Caco-2 (cell line): ENCODE measurements around the gene RIOK1. TPM values are rescaled to one million over a fixed set of nuclear protein-coding genes. Genes with fewer than 3 reads are reported as not detected.

Experiments
- BruUV-seq: library from RNA; stranded (reverse); fragments of 400-500 nt; replicated peaks from 2 replicates; lab custom pipeline; 2021; lab: Mats Ljungman, UMichigan
- CTCF ChIA-PET: fragments of 300-600 bp; sonication (Branson Sonifier 250); formaldehyde crosslinking; loops from one replicate; lab custom pipeline; 2022; ENCODE audit warnings: antibody characterized with exemption; lab: Charles Lee
- POLR2A ChIA-PET: fragments of 300-600 bp; sonication (Branson Sonifier 250); formaldehyde crosslinking; loops from one replicate; lab custom pipeline; 2022; ENCODE audit warnings: antibody characterized with exemption; lab: Charles Lee
- DNase-seq, 2 experiments: peaks; one replicate each; pipeline versions ENCODE4 v3.0.0 to v3.0.0-alpha.2; 2020 to 2022
- H3K27me3 ChIP-seq: replicated peaks from 2 replicates; pipeline ENCODE4 v1.6.0; 2011; ENCODE audit warnings: low read length; ENCODE audit not compliant: control insufficient read depth, insufficient read depth
- H3K36me3 ChIP-seq: 2 replicates; pipeline ENCODE4 v1.5.1; 2011; ENCODE audit warnings: low read length; ENCODE audit not compliant: control insufficient read depth, insufficient read depth
- H3K4me1 ChIP-seq: fragments of 250-450 bp; sonication (Bioruptor Pico); 2 replicates; pipeline ENCODE4 v1.5.1; 2020; ENCODE audit warnings: mild to moderate bottlenecking
- H3K4me3 ChIP-seq: 2 replicates; pipeline ENCODE4 v1.5.1; 2011; ENCODE audit warnings: low read depth, mild to moderate bottlenecking, control low read depth, low read length
- H3K9me3 ChIP-seq: fragments of 250-450 bp; sonication (Bioruptor Pico); 2 replicates; pipeline ENCODE4 v1.5.1; 2020; ENCODE audit warnings: mild to moderate bottlenecking, moderate library complexity
- H3K27ac Mint-ChIP-seq: one replicate; pipeline ENCODE4 v1.8.0; 2022; ENCODE audit warnings: mixed read lengths; ENCODE audit not compliant: unreplicated experiment
- H3K27me3 Mint-ChIP-seq: one replicate; pipeline ENCODE4 v1.8.0; 2022; ENCODE audit warnings: mixed read lengths; ENCODE audit not compliant: insufficient read depth, unreplicated experiment
- H3K36me3 Mint-ChIP-seq: one replicate; pipeline ENCODE4 v1.8.0; 2022; ENCODE audit warnings: mild to moderate bottlenecking, mixed read lengths; ENCODE audit not compliant: insufficient read depth, unreplicated experiment
- H3K4me1 Mint-ChIP-seq: one replicate; pipeline ENCODE4 v1.8.0; 2022; ENCODE audit warnings: low read depth, mixed read lengths; ENCODE audit not compliant: unreplicated experiment
- H3K4me3 Mint-ChIP-seq: one replicate; pipeline ENCODE4 v1.8.0; 2022; ENCODE audit warnings: mild to moderate bottlenecking, moderate library complexity, mixed read lengths; ENCODE audit not compliant: unreplicated experiment
- H3K9me3 Mint-ChIP-seq: one replicate; pipeline ENCODE4 v1.8.0; 2022; ENCODE audit warnings: mixed read lengths; ENCODE audit not compliant: unreplicated experiment
- CTCF ChIP-seq, 2 experiments: fragments of 200-600 bp in 1 of 2; IDR thresholded peaks; 1 replicate in 1 of 2; 2 replicates in 1 of 2; pipeline versions ENCODE4 v1.5.1 to v1.8.0; 2011 to 2022; ENCODE audit warnings: antibody characterized with exemption in 1 of 2, control low read depth in 1 of 2, inconsistent platforms in 1 of 2, low read depth in 1 of 2, low read length in 1 of 2, mild to moderate bottlenecking in 1 of 2, moderate library complexity in 1 of 2; ENCODE audit not compliant: insufficient read depth in 1 of 2, severe bottlenecking in 1 of 2, unreplicated experiment in 1 of 2
- intact Hi-C: fragments of 100-400 bp; cut with micrococcal nuclease; formaldehyde crosslinking; loops from one replicate; pipeline ENCODE4 v1.10.0; 2022; ENCODE audit not compliant: unreplicated experiment
- total RNA-seq: library from RNA; stranded (reverse); gene quantifications from 2 replicates; pipeline ENCODE4 v1.2.3, GENCODE V29; 2022

RIOK1 gene
- total RNA-seq, 1 experiment from 2014 or later = 36.1 TPM

GRCh38 chr6:7421066-7421465 is 31.5 kb downstream of the RIOK1 start:
- Mint-ChIP-seq H3K4me1 (peaks cover 25% of the 10 kb centered on the region), H3K36me3 (peaks cover 17% of the 10 kb centered on the region), H3K27me3 (no peaks in the 10 kb centered on the region), H3K27ac (no peak overlapping the region), H3K4me3 (no peak overlapping the region), H3K9me3 (no peaks in the 10 kb centered on the region)
- Histone ChIP-seq H3K4me1 (peaks cover 38% of the 10 kb centered on the region), H3K4me3 (no peak overlapping the region), H3K27me3 (no peaks in the 10 kb centered on the region), H3K9me3 (no peaks in the 10 kb centered on the region), H3K36me3 (no peaks in the 10 kb centered on the region)
- BruUV-seq = no TSS peak
- no peak for DNase-seq
- ChIA-PET POLR2A (no interaction called here), CTCF (no interaction called here)
- intact Hi-C loops = no loop called here
- no peak for TF ChIP-seq CTCF (IDR thresholded peaks at IDR 0.05; ENCODE audit: insufficient read depth in 1 of 2, low read depth in 1 of 2, low read length in 1 of 2, severe bottlenecking in 1 of 2, unreplicated experiment in 1 of 2)

GRCh38 chr6:7424058-7424457 is 34.5 kb downstream of the RIOK1 start:
- Mint-ChIP-seq H3K4me3 (no peak overlapping the region), H3K4me1 (peaks cover 10% of the 10 kb centered on the region), H3K9me3 (no peaks in the 10 kb centered on the region), H3K36me3 (peaks cover 9% of the 10 kb centered on the region), H3K27ac (no peak overlapping the region), H3K27me3 (no peaks in the 10 kb centered on the region)
- H3K9me3 ChIP-seq = no peaks in the 10 kb centered on the region
- POLR2A ChIA-PET = interaction anchor here (0.7 kb wide), 1 partner anchor 679 kb away, joined by 3 read pairs; no protein-coding TSS in a partner anchor
- TF ChIP-seq CTCF (IDR thresholded peaks at IDR 0.05; ENCODE audit: insufficient read depth in 1 of 2, low read depth in 1 of 2, low read length in 1 of 2, severe bottlenecking in 1 of 2, unreplicated experiment in 1 of 2) = no peak
- no TSS peak for BruUV-seq
- peaks cover 19% of the 10 kb centered on the region for H3K4me1 ChIP-seq
- H3K27me3 ChIP-seq = no peaks in the 10 kb centered on the region
- H3K4me3 ChIP-seq = no peak overlapping the region
- intact Hi-C loops = no loop called here
- no peaks in the 10 kb centered on the region for H3K36me3 ChIP-seq
- CTCF ChIA-PET = no interaction called here
- no peak for DNase-seq

- Mint-ChIP-seq H3K27me3 (no peaks in the 10 kb centered on the region), H3K27ac (no peak overlapping the region), H3K4me1 (peaks cover 5% of the 10 kb centered on the region), H3K9me3 (no peaks in the 10 kb centered on the region), H3K4me3 (no peak overlapping the region), H3K36me3 (peaks cover 9% of the 10 kb centered on the region)
- Histone ChIP-seq H3K36me3 (no peaks in the 10 kb centered on the region), H3K4me1 (peaks cover 8% of the 10 kb centered on the region), H3K9me3 (no peaks in the 10 kb centered on the region), H3K4me3 (no peak overlapping the region), H3K27me3 (no peaks in the 10 kb centered on the region)
- CTCF ChIA-PET = interaction anchor here (0.6 to 1.6 kb wide), 9 partner anchors 15 to 190 kb away, joined by 3 to 7 read pairs (median 4); no protein-coding TSS in a partner anchor
- no TSS peak for BruUV-seq
- DNase-seq = peak; percentile 49 to 57
- POLR2A ChIA-PET = interaction anchor here (0.6 to 1.0 kb wide), 2 partner anchors 115 to 129 kb away, joined by 3 to 4 read pairs; no protein-coding TSS in a partner anchor
- TF ChIP-seq CTCF (IDR thresholded peaks at IDR 0.05; ENCODE audit: insufficient read depth in 1 of 2, low read depth in 1 of 2, low read length in 1 of 2, severe bottlenecking in 1 of 2, unreplicated experiment in 1 of 2) = peak; percentile 37 to 54
- intact Hi-C loops = loop anchor here (1.0 to 5.0 kb wide), 3 partner anchors 37 to 190 kb away; no protein-coding TSS in a partner anchor
Measured at GRCh38 chr6:7424967-7425807, 35.6 kb downstream of the RIOK1 start.
